ENCODE measurements around the gene ZFYVE21.

Gene ZFYVE21

DNA sequence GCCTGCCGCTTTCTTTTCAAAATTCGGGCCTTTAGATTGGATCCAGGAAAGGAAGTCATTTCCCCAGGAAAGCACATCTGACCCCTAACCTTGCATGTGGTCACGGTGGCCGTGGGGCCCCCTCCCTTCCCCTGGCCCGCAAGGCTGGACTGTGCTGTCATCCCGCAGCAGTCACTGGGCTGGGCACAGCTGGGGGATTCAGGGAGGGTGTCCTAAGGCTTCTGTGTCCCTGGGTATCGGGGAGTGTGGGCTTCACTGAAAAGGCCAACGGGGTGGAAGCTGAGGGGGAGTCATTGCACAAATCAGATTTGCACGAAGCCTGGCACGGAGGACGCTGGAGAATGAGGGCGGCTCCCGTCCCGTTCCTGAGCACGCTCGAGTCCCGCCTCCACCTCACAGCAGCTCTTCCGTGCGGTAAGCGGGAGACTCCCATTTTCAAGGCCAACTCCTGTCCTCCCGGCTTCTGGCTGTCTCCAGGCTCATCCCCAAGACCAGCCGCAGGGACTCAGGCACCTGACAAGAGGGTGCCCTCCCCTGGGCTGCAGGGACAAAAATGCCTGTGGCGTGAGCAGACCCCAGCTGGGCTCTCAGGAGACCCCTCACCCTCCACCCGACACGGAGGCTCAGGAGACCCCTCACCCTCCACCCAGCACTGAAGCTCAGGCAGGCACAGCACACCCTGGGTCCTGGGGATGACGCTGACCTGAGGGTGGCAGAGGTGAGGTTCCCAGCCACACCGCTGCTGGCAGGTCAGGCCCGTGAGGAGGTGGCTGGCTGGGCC, 9.9 kb upstream of the ZFYVE21 start:
- DNase-seq (ENCODE audit: low read depth in 2 of 2): no peak

DNA sequence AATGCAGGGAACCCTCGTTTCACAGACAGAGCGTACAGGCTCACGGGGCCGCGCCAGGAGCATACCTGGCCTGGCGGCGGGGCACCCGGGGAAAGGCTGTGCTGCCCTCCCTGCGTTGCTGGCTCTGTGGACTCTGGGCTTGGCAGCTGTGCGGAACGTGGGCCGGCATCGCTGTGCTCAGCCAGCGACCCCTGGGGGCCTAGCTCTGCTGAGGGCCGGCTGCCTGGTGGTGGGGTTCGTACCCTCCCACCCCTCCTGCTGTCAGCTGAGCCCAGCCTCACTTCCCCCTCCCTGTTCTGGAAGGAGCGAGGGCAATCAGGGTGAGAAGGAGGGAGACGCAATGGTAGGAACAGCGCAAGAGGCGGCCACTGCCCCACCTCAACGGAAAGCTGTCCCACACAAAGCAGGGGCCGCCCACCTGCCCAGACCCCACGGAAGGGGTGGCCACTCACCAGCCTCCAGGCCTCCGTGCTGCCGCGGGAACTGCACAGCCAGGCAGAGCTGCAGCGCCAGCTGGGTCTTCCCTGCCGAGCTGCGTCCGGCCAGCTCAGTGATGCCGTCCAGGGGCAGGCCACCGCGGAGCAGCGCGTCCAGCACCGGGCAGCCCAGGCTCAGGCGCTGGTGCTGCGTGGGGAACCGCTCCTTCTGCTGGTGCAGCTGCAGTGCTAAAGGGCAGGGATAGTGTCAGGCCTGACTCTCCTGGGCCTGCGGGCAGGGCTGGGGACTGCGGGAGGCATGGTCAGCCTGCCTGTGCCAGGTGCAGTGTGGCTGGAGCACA, 8.9 kb upstream of the ZFYVE21 start:
- DNase-seq (ENCODE audit: low read depth in 2 of 2): no peak

DNA sequence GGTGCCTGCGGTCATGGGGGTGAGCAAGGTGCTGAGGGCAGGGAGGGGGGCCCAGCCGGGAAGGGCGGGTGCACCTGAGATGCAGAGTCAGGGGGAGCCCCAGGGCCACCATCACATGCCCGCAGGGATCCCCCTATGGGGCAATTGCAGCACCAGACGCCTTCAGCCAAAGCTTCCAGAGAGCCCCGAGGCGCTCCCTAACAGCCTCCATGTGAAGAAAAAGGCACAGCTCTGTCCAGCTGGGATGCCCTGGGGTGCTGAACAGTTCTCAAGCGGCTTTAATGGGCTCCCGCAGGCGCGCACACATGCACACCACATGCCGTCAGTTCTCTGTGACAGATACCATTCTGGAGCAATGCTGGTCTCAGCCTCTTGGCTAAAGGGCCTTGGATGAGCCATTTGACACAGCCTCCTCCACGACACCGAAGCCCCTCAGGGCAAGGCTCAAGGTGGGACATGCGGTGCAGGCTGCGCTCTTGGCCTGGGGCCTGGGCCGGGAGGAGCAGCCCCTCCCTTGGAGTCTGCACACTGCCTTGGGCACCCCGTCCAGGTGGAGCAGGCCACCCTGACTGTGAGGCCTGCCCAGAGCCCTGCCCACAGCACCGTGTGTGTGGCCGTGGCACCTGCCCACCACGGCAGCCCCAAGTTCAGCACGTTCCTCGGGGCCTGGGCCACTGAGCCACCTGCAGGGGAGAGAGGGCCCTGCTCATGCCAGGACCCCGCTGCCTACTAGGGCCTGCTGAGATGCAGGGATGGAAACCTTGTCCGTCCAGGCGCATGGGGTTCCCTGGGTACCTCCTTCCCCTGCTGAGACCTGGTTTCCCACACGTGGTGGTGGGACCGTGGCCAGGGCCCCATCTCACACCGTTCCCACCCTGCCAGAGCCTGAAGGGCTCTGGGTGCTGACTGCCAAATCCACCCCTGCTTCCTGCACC, 8.0 kb upstream of the ZFYVE21 start:
- DNase-seq (ENCODE audit: low read depth in 2 of 2): no peak

DNA sequence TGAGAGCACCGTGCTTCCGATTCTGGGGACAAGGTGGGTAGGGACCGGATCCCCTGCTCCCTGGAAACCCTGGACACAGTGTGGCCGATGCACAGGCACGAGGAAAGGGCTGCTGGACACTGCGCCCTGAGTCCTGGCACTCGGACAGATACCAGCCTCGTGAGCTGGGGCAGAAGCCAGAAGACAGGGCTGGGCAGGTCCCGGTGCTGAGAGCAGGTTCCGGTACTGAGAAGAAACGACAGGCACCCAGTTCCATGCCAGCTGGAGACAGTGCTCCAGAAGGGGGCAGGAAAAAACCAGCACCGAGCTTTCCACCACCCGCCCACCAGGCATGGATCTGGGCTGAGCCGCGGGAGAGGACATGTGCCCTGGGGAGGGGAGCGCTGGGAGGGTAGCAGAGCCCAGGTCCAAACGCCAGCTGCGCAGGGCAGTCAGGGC, 6.8 kb upstream of the ZFYVE21 start:
- DNase-seq (ENCODE audit: low read depth in 2 of 2): no peak

DNA sequence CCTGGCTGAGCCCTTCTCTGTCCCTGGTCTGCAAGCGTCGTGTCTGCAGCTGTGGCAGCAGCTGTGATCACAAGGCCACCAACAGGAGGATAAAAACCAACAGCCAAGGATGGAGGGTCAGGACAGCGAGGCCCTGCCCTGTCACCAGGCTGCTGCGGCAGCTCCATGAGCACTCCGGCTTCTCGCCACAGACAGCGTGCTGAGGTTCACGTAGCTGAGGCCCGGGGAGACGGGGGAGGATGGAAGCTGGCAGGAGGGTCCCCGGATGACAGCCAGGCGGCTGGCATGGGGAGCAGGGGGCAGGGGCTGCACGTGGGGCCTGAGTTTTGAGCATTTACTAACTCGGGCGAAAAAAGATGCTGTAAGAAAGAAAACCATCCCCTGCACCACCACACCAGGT, 5.8 kb upstream of the ZFYVE21 start:
- DNase-seq (ENCODE audit: low read depth in 2 of 2): no peak

DNA sequence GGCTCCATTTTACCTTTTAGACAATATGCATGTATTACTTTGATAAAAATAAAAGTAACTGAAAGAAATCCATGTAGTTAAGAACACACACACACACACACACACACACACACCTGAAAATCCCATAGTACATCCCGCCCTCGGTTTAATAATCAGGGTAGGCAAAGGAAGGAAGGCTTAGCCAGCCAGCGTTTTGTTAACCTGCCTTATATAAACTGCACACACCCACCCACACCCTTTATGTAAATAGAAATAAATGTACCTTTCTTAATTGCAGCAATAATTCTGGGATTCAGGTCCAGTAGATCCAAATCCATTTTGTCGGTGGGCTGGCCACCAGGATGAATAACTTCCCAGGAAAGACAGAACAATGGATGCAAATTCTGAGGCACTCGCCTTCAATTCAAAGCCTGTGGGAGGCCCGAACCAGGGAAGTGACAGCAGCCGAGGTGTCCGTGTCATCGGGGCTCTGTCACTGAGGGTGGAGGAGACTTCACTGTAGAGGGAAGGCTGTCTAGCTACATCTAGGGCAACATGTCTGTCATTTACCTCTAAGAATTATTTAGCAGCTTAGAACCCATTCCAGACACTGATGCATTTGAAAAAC, 4.7 kb upstream of the ZFYVE21 start:
- DNase-seq (ENCODE audit: low read depth in 2 of 2): no peak

DNA sequence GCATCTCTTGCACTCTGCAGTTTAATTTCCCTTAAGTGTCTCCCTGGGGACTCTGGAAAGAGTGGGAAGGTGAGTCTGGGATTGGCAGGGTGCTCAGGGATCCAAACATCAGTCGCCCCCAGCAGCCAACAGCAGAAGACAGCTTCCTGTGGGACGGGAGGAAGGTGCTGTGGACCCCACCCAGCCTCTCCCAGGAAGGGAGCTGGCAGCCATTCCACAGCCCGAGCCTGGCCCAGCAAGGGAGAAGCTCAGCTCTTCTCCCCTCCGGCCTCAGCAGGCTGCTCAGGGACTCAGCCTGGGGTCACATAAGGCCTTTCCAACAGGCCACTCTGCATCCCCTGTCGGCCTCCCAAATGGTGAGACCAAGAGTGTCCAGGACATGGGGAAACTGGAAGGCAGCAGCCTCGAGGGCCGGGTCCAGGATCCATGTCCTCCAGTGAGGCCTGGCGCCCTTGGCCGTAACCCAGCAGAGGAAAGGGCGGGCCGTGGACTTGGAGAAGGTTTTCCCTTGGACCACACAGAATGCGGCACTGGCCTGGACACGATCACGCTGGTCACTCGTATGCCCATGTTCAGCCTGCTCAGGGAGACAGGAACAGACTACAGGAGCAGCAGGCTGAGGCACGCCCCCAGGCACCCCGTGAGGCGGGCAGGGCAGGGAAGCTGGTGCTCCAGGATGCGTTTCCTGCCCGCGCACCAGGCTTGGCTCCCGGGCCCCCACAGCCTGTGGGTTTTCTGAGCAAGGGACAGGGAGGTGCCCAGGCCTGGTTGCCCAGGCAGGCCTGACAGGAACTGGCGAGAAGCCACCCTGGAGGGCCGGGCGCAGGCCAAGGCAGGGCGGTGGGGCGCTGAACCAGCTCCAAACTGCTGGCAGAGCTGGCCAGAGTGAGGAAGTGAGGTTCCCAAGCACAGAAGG, 3.8 kb upstream of the ZFYVE21 start:
- DNase-seq (ENCODE audit: low read depth in 2 of 2): no peak

DNA sequence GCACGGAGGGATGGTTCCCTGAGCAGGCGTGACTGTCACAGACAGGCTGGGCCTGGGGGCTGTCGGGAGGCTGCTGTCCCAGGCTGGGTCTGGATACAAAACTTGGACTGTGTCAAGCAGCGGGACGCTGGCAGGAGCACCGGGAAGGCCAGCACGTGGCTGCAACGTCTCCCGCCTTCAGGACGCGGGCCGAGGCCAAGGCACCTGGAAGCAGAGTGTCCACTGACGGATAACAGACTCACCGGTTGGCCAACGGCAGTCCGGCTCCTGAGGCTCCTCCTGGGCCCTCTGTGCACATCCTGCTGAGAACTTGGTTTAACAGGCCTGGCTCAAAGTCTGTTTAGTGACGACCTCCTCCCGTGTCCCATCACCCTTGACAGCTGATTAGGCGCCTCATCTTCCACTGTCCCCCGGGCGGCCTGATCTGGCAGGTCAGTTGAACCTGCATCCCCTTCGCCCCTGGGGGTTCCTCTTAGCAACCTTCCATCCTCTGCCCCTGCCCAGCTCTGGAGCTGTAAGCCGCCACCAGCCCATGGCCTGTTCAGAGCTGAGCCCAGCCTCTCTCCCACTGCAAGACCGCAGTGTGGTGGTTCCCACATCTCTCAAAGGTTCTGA, 2.9 kb upstream of the ZFYVE21 start:
- DNase-seq (ENCODE audit: low read depth in 2 of 2): no peak

DNA sequence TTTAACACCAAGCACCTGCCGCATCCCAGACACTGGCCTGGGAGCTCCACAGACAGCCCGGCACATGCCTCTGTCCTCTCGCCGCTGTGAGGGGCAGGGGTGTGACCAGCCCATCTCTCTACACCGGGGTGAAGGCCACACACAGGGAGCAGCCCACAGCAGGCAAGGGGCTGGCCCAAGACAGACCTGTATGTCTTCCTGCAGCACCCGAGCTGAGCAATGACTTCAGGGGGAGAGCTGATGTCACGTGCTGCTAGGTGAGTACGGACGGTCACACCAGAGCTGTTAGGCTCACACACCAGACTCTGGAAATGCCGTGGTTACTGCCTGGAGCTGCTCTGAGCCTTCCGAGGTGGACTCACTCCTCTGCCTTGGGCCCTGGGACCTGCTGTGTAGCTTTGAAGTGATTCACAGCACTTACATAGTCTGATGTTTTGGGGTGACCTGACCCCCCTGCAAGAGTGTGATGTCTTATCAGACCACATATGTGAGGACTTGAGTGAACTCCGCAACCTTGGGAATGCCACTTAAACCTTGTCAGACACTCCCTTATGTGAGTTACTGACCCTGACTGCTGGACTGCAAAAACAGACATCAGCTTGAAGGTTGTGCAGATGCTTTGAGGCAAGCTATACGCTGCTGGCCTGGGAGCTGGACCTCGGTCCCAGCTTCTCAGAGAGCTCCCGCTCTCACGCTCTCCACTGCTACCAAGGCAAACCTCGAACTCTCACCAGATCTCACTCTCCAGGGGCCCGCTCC, 2.1 kb upstream of the ZFYVE21 start:
- no peak for DNase-seq (ENCODE audit: low read depth in 2 of 2)

DNA sequence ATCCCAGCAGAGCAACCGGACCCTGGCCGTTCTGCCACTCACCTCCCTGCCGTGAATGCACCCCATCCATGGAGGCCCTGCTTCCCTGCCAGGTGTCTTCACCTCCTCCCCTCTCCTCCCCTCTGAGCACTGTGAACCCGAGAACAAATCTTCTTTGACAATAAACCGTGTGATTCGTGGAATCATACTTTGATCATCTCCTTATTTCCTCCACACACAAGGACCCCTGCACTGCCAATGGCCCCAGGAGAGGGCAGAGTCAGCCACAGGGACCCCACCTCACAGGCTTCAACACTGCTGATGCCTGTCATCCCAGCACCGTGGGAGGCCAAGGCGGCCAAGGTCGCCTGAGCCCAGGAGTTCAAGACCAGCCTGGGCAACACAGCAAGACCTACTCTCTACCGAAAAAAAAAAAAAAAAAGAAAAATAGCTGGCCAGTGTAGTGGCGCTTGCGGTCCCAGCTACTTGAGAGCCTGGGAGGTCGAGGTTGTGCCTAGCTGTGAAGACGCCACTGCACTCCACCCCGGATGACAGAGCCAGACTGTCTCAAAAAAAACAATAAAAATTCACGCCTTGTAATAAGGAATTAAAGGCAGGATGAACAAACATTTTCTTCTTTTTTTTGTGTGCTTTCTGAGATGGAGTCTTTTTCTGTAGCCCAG, 1.4 kb upstream of the ZFYVE21 start:
- no peak for DNase-seq (ENCODE audit: low read depth in 2 of 2)

DNA sequence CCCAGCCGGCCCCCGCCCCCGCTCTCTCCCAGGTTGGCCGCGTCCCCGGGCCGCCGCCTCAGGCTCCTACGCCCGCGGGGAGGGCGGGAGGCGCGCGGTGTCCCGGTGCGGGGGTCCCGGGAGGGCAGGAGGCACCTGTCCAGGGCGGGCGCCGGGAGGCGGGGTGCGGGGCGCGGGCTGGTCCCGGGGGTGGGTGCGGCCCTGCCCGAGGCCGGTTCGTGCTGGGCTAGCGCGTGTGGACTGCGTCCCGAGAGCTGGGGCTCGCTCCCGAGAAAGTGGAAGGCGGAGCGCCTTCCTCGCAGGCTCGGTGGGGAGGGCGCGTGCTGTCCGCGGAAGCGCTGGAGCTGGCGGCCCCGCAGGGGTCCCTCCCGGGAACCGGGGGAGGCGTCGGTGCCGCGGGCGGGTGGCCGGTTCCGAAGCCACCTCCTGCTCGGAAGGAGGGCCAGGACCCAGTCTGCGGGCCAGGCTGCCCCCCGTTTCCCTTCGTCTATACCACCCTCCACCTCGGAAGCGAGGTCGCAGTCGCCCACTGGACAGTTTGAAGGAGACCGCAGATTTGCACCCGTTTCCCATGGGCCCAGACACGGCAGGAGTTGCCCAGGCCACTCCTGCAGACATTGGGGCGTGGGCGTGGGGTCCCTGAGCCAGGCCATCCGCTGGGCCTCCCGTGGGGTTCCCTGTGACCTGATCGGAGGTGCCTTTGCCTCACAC, 636 bp downstream of the ZFYVE21 start:
- no peak for DNase-seq (ENCODE audit: low read depth in 2 of 2)

DNA sequence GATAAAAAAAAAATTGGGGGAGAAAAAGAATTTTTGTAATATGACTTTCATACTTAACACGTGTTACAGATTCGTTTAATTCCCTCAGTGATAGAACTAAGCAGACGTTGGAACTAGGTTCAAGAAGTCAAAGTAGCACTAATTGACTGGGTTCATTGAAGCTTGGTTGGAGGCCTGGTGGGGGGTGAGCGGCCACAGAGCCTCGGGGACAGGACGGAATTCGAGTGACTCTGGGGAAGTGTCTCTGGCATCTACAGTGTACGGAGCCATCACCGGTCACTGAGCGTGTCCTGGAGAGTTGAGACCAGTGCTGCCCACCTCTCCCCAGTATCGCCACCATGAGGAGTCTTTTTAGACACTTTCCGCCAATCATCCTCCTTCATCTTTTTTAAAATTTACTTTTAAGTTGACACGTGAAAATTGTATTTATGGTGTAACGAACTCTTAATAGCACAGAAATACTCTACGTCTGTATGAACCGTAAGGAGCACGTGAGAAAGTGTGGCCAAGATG, 1.3 kb downstream of the ZFYVE21 start:
- DNase-seq (ENCODE audit: low read depth in 2 of 2): no peak

DNA sequence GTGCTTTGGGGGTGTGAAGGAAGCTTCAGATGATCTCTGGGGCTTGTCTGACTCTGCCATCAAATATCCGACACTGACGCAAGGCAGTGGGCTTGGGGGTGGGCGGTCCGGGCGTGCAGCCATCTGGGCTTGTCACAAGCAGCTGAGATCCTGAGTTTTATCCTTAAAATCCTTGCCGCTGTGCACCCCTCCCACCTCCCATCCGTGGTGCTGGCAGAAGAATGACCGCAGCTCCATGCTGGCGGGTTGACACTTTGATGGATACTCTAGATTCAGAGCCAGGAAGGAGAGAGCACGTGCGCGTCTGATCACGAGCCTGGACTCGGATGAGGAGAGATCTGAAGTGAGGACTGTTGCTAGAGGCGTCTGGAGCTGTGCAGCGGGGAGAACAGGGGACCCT, 3.0 kb downstream of the ZFYVE21 start:
- no peak for DNase-seq (ENCODE audit: low read depth in 2 of 2)

DNA sequence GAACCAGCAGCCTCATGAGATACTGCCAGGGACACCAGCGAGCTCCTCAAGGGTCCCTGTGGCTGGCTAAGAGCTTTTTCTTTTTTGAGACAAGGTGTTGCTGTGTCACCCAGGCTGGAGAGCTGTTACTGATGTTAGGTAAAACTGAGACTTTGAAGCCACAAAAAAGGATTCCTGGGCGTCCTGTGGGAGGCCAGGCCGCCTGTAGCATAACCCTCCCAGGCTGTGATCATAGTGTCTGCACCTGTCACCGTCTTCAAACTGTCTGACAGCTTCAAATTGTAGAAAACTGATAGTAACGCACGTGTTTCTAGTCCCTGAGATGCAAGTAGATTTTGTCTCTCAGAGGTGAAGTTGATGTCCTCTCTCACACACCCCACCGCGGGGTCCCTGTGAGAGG, 4.1 kb downstream of the ZFYVE21 start:
- DNase-seq (ENCODE audit: low read depth in 2 of 2): no peak

DNA sequence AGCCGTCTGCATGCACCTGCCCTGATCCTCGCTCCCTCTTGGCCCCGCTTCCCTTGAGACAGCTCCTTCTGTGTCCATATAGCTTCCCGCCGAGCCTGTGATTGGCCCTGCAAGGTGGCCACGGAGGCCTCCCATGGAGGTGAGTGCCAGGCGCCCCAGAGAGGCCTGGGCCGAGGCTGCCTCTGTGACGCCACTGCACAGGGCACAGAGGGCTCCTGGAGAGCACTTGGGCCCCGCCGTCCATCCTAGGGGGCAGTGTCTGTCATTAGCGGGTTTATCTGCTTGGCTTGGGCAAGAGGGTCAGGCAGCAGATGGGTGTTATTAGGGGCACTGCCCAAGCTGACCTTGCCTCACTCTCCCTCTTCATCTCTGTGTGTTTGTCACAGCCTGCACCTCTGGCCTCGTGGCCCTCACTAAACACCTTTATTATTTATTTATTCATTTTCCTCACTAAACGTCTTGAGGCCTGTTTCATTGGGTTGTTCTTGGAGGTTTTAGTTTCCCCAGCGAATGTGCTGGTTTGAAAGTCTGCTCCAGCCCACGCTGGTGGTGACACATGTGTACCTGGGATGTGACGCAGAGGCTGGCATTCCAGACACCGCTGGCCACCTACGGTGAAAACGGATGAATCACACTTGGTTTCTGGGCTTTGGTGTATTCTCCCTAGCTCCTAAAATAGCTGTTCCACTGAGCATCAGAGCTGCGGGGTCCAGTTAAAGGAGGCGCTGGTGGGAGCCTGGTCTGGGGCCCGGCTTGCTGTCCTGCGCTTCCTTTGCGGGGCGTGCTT, 5.9 kb downstream of the ZFYVE21 start:
- peak in 1 of 2 donors; percentile 50 for DNase-seq (ENCODE audit: low read depth in 2 of 2)

DNA sequence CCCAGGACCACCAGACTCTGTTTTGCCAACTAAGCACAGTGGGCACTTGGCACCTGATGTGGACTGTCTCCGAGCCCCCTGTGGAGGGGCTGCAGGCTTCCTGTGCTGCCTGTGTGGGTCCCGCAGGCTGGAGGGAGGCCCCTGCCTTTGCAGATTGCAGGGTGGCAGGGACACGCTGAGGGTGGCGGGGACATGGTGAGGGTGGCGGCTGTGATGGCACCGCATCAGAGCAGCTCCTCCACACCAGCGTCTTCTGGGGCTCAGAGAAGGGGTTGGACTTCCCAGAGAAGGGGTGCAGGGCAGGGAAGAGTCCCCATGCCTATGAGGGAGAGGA, 8.1 kb downstream of the ZFYVE21 start:
- DNase-seq (ENCODE audit: low read depth in 2 of 2): no peak

DNA sequence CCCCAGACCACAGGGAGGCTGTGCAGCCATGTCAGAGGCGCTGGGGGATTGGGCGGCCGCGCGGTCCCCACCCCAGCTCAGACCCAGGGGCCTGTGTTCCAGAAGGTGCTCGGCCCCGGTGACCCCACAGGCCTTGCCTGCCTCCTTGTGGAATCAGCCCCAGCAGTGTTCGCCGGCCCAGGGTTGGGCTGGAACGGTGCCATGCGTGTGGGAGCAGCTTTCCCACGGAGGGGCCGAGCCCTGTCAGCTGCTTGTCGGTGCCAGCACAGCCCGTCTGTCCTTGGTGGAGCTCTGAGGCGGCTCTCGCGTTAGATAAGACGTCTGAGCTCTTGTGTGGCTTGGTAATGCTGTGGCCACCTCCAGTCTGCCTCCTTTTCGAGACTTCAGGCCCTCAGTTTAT, 8.5 kb downstream of the ZFYVE21 start:
- DNase-seq (ENCODE audit: low read depth in 2 of 2): no peak
